PC-3 (cell line): ENCODE results near the gene DUSP22.

Experiments
- EZH2 ChIP-seq: fragments of 300-600 bp; sonication (generic); IDR thresholded peaks from one replicate; pipeline ENCODE4 v1.6.1; 2017; ENCODE audit warnings: antibody characterized with exemption, mild to moderate bottlenecking, low read length; ENCODE audit not compliant: unreplicated experiment
- EZH2phosphoT487 ChIP-seq: fragments of 300-600 bp; sonication (generic); IDR thresholded peaks from 2 replicates; pipeline ENCODE4 v1.6.1; 2018; ENCODE audit warnings: mild to moderate bottlenecking, antibody characterized with exemption, low read length, borderline replicate concordance
- TF ChIP-seq, protein P1 (sequence below): fragments of 300-600 bp; sonication (generic); conservative IDR thresholded peaks from 2 replicates; pipeline ENCODE4 v1.5.1; 2017; ENCODE audit warnings: antibody characterized with exemption, low read depth, mild to moderate bottlenecking, low read length

DNA sequence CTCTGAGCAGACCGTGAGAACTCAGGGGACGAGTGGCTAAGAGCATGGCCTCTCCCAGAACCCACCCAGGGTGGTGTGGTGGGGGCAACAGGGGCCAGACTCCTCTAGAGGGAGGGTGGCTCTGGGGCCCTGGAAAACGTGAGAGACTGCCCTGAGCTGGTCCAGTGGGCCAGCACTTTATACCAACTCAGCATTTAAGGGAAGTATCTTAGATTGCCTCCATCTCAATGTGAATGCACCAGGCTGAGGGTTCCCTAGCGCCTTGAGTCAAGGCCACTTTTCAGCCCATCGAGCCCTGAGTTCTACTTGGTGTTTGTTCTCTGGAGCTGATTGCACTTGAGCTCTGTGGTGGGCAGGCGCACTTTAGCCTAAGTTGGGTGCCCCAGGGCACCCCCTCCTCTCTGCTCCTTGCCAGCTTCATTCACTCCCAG is 57.2 kb downstream of the DUSP22 start:
- no peak for TF ChIP-seq EZH2phosphoT487
- TF ChIP-seq, protein P1, sequence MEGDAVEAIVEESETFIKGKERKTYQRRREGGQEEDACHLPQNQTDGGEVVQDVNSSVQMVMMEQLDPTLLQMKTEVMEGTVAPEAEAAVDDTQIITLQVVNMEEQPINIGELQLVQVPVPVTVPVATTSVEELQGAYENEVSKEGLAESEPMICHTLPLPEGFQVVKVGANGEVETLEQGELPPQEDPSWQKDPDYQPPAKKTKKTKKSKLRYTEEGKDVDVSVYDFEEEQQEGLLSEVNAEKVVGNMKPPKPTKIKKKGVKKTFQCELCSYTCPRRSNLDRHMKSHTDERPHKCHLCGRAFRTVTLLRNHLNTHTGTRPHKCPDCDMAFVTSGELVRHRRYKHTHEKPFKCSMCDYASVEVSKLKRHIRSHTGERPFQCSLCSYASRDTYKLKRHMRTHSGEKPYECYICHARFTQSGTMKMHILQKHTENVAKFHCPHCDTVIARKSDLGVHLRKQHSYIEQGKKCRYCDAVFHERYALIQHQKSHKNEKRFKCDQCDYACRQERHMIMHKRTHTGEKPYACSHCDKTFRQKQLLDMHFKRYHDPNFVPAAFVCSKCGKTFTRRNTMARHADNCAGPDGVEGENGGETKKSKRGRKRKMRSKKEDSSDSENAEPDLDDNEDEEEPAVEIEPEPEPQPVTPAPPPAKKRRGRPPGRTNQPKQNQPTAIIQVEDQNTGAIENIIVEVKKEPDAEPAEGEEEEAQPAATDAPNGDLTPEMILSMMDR, result no peak
- TF ChIP-seq EZH2, result no peak
